ENCODE results near the gene ZNF197. TPM values are rescaled to one million over a fixed set of nuclear protein-coding genes. Genes with fewer than 3 reads are reported as not detected.
A peak's percentile ranks its signal among the peaks of the same experiment; 100 is the strongest.
"Not testable (repeated sequence)": the region's sequence is repeated elsewhere in the genome, so short reads cannot be mapped to it uniquely, and the experiment has no call there.

Gene ZNF197
- total RNA-seq, 2 donors from 2014 or later, result 7.9 to 8.4 TPM

DNA sequence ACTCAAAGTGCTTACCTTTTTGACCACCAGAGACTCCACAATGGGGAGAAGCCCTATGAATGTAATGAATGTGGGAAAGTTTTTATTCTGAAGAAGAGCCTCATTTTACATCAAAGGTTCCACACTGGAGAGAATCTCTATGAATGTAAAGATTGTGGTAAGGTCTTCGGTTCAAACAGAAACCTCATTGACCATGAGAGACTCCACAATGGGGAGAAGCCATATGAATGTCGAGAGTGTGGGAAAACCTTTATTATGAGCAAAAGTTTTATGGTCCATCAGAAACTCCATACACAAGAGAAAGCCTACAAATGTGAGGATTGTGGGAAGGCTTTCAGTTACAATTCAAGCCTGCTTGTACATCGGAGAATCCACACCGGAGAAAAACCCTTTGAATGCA is 18.2 kb downstream of the ZNF197 start:
- no peak overlapping the region for H3K27ac Mint-ChIP-seq
- no peaks in the 10 kb centered on the region for H3K27me3 Mint-ChIP-seq
- no peaks in the 10 kb centered on the region for H3K4me1 Mint-ChIP-seq
- H3K36me3 Mint-ChIP-seq (ENCODE audit: low read depth), result peaks cover 56% of the 10 kb centered on the region
- no peak overlapping the region for H3K4me3 Mint-ChIP-seq
- no peak for ATAC-seq (replicated peaks)
- peaks cover 19% of the 10 kb centered on the region for H3K9me3 Mint-ChIP-seq

DNA sequence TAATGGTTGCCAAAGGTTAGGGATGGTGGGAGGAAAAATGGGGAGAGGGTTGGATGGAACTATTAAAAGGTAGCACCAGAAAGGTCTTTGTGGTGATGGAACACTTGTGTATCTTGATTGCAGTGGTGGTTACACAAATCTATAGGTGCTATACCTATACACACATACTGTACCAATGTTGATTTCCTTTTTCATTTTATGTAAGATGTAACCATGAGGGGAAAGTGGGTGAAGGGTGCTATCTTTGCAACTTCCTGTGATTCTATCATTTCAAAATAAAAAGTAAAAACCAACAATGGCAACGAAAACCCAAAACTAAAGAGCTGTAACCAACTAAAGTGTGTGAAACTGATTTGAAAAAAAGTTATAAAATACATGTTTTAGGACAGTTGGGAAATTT is 22.9 kb downstream of the ZNF197 start:
- H3K4me1 Mint-ChIP-seq, result no peaks in the 10 kb centered on the region
- no peak overlapping the region for H3K27ac Mint-ChIP-seq
- no peak for ATAC-seq (replicated peaks)
- H3K27me3 Mint-ChIP-seq, result no peaks in the 10 kb centered on the region
- peaks cover 25% of the 10 kb centered on the region for H3K36me3 Mint-ChIP-seq (ENCODE audit: low read depth)
- H3K4me3 Mint-ChIP-seq, result peak overlapping the region; percentile 65
- H3K9me3 Mint-ChIP-seq, result peaks cover 4% of the 10 kb centered on the region

DNA sequence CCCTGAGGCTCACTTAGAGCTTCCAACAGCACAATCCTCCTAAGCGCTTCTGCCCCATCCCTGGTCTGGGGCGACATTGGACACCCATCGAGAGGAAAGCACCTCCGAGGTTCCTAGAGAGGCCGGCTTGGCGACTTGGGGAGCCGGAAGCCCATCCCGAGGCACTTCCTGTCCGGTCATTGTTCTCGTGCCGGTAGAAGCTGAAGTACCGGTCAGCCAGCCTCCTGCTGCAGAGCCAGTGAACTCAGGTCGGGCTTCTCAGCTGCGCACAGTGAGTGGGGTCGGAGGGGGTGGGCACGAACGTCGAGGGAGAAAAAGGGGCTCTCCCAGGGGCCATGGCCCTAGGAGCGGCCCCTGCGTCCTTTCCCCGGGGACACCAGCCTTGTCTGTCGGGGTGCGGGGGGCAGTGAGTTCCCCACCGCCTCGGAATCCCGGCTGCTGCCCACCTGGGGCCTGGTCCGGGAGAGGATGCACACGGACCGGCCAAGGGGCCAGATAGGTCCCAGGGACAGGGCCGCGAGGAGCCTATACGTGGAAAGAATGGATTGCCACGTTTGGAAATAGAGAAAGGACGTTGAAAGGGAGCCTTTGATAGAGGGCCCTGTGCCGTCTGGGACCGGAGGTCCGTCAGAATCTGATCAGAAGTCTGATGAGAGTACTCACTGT is 23.9 kb downstream of the ZNF197 start, which contains the start of gene ZNF35:
Gene ZNF35, plus strand, starts transcription at position 169 of the 666 bp plus-strand sequence. CDS start 2,336 bp downstream, outside the sequence.
- Mint-ChIP-seq H3K4me3 (peak within 1 kb of the TSS; percentile 65), H3K36me3 (ENCODE audit: low read depth) (peaks cover 26% of the 10 kb centered on the region), H3K27ac (peak within 1 kb of the TSS; percentile 1), H3K9me3 (peaks cover 8% of the 10 kb centered on the region), H3K4me1 (no peaks in the 10 kb centered on the region), H3K27me3 (no peaks in the 10 kb centered on the region)
- ATAC-seq (replicated peaks), result peak; percentile 73

DNA sequence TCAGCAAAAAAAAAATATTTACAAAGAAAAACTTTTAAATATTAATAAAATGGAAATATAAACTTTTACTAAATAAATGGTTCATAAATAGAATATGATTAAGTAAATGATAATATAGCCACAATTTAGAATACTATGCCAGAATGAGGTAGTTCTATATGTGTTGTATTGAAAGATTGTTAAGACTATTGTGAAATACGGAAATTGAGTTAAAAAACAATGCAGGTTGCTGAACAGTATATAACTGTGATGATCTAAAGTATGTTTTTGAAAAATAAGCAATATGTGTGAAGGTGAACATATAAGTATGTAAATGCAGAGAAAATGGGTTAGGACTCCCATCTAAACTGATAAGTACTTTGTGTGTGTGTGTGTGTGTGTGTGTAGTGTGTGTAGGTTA is 24.9 kb downstream of the ZNF197 start:
- no peak overlapping the region for H3K4me3 Mint-ChIP-seq
- H3K9me3 Mint-ChIP-seq, result peaks cover 15% of the 10 kb centered on the region
- peaks cover 34% of the 10 kb centered on the region for H3K36me3 Mint-ChIP-seq (ENCODE audit: low read depth)
- H3K27me3 Mint-ChIP-seq, result no peaks in the 10 kb centered on the region
- no peaks in the 10 kb centered on the region for H3K4me1 Mint-ChIP-seq
- no peak for ATAC-seq (replicated peaks)
- H3K27ac Mint-ChIP-seq, result no peak overlapping the region

DNA sequence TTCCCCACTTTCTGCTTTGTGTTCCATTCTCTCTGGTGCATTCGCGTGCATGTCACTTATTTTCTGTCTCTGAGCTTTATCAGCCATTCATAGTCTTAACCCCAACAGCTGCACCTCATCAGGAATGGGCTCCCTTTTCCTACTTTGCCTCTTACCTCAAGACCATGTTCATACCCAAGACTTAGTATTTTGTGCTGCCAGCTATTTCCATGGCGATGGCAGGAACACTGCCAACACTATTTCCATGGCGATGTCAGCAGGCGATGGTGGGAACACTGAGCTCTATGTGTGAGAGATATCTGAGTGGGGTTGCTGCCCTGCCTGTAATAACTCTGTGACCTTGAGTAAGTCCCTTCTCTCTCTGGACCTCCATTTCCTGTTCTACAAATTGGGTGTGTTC is 29.2 kb downstream of the ZNF197 start:
- Mint-ChIP-seq H3K4me3 (no peak overlapping the region), H3K27me3 (no peaks in the 10 kb centered on the region), H3K36me3 (ENCODE audit: low read depth) (peaks cover 70% of the 10 kb centered on the region), H3K9me3 (peaks cover 28% of the 10 kb centered on the region), H3K4me1 (no peaks in the 10 kb centered on the region), H3K27ac (no peak overlapping the region)
- no peak for ATAC-seq (replicated peaks)

DNA sequence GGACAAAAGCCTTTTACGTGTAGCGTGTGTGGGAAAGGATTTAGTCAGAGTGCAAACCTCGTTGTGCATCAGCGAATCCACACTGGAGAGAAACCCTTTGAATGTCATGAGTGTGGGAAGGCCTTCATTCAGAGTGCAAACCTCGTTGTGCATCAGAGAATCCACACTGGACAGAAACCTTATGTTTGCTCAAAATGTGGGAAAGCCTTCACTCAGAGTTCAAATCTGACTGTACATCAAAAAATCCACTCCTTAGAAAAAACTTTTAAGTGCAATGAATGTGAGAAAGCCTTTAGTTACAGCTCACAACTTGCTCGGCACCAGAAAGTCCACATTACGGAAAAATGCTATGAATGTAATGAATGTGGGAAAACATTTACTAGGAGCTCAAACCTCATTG is 34.2 kb downstream of the ZNF197 start:
- peaks cover 60% of the 10 kb centered on the region for H3K36me3 Mint-ChIP-seq (ENCODE audit: low read depth)
- no peaks in the 10 kb centered on the region for H3K4me1 Mint-ChIP-seq
- no peak for ATAC-seq (replicated peaks)
- no peak overlapping the region for H3K27ac Mint-ChIP-seq
- peaks cover 24% of the 10 kb centered on the region for H3K9me3 Mint-ChIP-seq
- no peaks in the 10 kb centered on the region for H3K27me3 Mint-ChIP-seq
- H3K4me3 Mint-ChIP-seq, result no peak overlapping the region

DNA sequence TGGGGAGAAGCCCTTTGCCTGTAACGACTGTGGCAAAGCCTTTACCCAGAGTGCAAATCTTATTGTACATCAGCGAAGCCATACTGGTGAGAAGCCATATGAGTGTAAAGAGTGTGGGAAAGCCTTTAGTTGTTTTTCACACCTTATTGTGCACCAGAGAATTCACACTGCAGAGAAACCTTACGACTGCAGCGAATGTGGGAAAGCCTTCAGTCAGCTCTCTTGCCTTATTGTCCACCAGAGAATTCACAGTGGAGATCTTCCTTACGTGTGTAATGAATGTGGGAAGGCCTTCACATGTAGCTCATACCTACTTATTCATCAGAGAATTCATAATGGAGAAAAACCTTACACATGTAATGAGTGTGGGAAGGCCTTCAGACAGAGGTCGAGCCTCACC is 34.6 kb downstream of the ZNF197 start:
- Mint-ChIP-seq H3K27me3 (no peaks in the 10 kb centered on the region), H3K9me3 (peaks cover 23% of the 10 kb centered on the region), H3K36me3 (ENCODE audit: low read depth) (peaks cover 55% of the 10 kb centered on the region), H3K4me1 (no peaks in the 10 kb centered on the region), H3K27ac (no peak overlapping the region), H3K4me3 (no peak overlapping the region)
- ATAC-seq (replicated peaks), result no peak

DNA sequence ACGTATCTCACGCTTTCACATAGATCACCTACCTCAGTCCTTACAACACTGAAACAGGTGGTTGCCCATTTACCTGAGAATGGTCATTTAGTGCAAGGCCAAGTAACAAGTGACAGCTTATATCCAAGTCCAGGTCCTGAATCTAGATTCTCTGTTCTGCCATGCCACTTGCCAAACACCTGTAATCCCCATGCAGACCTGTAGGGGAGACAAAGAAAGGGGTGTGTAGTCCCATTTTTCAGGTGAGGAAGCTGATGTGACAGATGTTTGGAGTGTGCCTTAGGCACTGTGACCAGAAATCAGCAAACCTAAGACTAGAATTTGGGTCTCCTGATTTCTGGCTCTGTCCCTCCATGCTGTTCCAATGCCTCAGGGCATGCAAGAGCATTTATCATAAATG is 36.4 kb downstream of the ZNF197 start:
- Mint-ChIP-seq H3K27ac (no peak overlapping the region), H3K36me3 (ENCODE audit: low read depth) (peaks cover 46% of the 10 kb centered on the region), H3K9me3 (peaks cover 30% of the 10 kb centered on the region), H3K4me3 (no peak overlapping the region), H3K4me1 (no peaks in the 10 kb centered on the region), H3K27me3 (peaks cover 6% of the 10 kb centered on the region)
- ATAC-seq (replicated peaks), result no peak

DNA sequence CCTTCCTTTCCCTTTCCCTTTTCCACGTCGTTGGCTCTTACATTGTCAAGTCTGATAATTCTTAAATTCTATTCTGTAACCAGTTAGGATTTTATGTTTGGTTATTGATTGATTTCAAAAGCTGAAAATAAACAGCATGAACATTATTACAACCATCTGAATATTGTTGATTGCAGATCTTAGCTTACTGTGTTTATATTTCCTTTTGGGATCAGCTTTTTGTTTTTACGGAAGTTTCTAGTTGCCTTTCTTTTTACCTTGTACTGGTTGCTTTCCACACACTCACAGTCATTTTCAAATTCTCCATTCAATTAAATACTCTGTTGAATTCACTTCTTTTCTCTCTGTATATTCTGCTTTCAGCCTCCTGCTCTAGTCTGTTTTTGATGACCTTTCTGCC is 40.3 kb downstream of the ZNF197 start:
- Mint-ChIP-seq H3K36me3 (ENCODE audit: low read depth) (peaks cover 7% of the 10 kb centered on the region), H3K27ac (no peak overlapping the region), H3K27me3 (peaks cover 6% of the 10 kb centered on the region), H3K4me3 (no peak overlapping the region), H3K9me3 (peaks cover 21% of the 10 kb centered on the region), H3K4me1 (no peaks in the 10 kb centered on the region)
- ATAC-seq (replicated peaks), result no peak

DNA sequence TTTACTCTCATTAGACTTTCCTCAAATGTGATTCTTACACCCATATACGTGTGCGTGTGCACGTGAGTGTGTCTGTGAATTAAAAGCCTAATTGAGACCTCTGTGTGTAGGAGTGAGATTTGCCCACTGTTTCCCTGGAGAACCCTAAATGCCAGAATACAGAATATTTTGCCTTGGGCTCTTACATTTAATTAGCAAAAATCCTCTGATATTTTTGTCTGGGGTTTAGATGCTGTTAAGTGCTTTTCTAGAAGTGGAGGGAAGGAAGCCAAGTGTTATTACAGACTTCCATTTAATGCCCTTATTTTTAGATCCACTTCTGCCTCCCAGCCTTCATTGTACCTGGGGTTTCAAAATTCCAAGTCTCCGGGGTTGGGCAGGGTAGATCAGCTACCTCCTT is 41.5 kb downstream of the ZNF197 start:
- H3K9me3 Mint-ChIP-seq, result peaks cover 21% of the 10 kb centered on the region
- no peak overlapping the region for H3K4me3 Mint-ChIP-seq
- ATAC-seq (replicated peaks), result no peak
- H3K4me1 Mint-ChIP-seq, result no peaks in the 10 kb centered on the region
- no peaks in the 10 kb centered on the region for H3K36me3 Mint-ChIP-seq (ENCODE audit: low read depth)
- H3K27ac Mint-ChIP-seq, result no peak overlapping the region
- H3K27me3 Mint-ChIP-seq, result peaks cover 6% of the 10 kb centered on the region

DNA sequence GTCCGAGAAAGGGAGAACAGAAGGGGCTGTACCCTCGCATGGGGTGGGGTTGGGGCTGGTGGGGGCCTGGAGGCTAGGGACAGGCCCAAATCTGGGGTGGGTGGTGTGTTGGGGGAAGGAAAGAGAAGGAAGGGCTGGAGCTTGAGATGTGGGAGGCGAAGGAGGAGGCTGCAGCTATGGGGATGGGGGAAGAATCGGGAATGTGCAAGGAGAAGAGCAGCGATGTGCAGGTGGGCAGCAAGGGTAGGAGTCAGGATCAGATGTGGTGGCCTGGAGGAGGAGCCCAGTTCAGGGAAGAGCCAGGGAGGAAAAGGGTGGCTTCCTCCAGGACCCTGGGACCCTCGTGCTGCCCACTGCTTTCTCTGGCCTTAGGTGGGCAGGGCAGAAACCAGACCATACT is 44.9 kb downstream of the ZNF197 start:
- ATAC-seq (replicated peaks), result no peak
- Mint-ChIP-seq H3K27ac (no peak overlapping the region), H3K4me1 (peaks cover 7% of the 10 kb centered on the region), H3K4me3 (no peak overlapping the region), H3K27me3 (peaks cover 12% of the 10 kb centered on the region), H3K36me3 (ENCODE audit: low read depth) (no peaks in the 10 kb centered on the region), H3K9me3 (peaks cover 30% of the 10 kb centered on the region)

DNA sequence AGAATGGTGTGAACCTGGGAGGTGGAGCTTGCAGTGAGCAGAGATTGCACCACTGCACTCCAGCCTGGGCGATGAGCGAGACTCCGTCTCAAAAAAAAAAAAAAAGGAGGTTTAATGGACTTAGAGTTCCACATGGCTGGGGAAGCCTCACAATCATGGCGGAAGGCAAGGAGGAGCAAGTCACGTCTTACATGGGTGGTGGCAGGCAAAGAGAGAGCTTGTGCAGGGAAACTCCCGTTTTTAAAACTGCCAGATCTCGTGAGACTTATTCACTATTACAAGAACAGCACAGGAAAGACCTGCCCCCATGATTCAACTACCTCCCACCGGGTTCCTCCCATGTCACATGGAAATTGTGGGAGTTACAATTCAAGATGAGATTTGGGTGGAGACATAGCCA is 48.6 kb downstream of the ZNF197 start:
- peaks cover 16% of the 10 kb centered on the region for H3K9me3 Mint-ChIP-seq
- H3K27ac Mint-ChIP-seq, result not testable (repeated sequence)

DNA sequence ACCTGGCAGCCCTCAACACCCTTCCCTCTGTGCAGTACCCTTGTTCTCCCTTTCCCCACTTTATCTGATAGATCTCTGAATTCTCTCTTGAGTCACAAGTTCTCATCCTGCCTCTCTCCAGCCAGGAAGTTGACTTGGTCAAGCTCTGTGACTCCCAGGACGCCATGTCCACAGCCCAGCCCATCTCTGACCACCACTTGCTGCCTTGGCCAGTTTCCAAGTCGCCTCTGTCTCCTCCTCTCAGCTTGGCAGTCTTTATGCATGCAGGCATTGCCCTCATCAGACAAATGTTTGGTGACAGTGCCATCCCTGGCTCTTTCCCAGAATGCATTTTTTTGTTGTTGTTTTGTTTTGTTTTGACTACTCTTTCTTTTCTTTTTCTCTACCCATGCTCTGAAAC is 49.4 kb downstream of the ZNF197 start:
- H3K4me3 Mint-ChIP-seq, result no peak overlapping the region
- H3K36me3 Mint-ChIP-seq (ENCODE audit: low read depth), result no peaks in the 10 kb centered on the region
- H3K4me1 Mint-ChIP-seq, result peaks cover 7% of the 10 kb centered on the region
- no peak for ATAC-seq (replicated peaks)
- peaks cover 16% of the 10 kb centered on the region for H3K9me3 Mint-ChIP-seq
- H3K27ac Mint-ChIP-seq, result no peak overlapping the region
- H3K27me3 Mint-ChIP-seq, result peaks cover 6% of the 10 kb centered on the region

More for the DNA sequence above, 48.6 kb downstream of the ZNF197 start:
- H3K4me1 Mint-ChIP-seq; H3K36me3 Mint-ChIP-seq (ENCODE audit: low read depth); H3K27me3 Mint-ChIP-seq; ATAC-seq (replicated peaks); H3K4me3 Mint-ChIP-seq: not testable (repeated sequence)

DNA sequence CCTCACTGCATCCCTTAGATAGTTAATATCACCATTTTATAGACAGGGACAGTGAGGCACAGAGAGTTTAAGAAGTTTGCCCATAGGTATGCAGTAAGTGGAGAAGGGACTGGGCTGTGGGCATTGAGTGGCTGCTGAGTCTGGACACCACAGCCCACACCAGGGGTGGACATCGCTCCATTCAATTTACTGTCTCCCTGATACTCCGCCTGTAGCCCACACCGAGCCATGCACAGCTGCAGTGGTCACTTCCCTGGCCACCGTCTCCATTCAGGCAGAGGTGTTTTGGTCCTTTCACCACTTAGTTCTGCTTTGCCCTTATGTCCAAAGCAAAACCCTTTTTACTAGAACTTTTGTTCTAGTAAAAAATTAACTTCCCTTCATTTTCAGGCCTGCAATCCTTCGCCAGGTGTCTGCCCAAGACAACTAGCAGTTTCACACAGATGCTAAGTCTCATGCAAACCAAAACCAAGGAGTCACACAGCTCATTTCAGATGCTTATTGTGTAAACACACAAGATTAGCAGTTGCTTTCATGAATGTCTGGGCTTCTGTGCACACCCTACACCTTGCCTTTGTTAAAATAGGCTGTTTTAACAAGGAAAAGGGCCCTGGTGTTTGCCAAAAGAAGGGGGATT is 53.8 kb downstream of the ZNF197 start:
- Mint-ChIP-seq H3K9me3 (peaks cover 12% of the 10 kb centered on the region), H3K4me3 (no peak overlapping the region), H3K27me3 (no peaks in the 10 kb centered on the region), H3K4me1 (no peaks in the 10 kb centered on the region), H3K27ac (no peak overlapping the region), H3K36me3 (ENCODE audit: low read depth) (no peaks in the 10 kb centered on the region)
- ATAC-seq (replicated peaks), result no peak

DNA sequence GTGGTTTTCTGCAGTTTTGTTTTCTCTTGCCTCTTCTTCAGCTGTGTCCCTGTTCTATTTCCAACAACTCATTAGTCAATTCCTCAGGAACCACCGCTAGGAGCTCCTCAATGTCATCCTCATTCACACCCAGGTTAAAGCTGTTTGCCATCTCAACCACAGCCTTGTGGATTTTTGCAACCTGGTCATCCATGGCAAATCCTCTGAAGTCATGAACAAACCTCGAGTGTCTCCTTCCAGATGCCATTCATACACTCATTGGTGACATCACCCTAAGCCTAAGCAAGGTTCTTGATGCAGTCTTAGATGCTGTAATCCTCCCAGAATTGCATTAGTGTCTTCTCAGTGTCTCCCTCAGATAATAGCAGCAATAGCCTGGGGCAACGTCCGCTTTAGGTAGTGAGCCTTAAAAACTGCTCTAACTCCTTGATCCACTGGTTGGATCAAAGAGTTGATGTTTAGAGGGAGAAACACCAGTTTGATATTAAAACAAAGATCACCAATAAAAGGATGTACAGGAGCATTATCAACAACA is 56.2 kb downstream of the ZNF197 start:
- H3K36me3 Mint-ChIP-seq (ENCODE audit: low read depth), result no peaks in the 10 kb centered on the region
- H3K4me3 Mint-ChIP-seq, result no peak overlapping the region
- ATAC-seq (replicated peaks), result no peak
- peaks cover 4% of the 10 kb centered on the region for H3K27me3 Mint-ChIP-seq
- H3K4me1 Mint-ChIP-seq, result peaks cover 4% of the 10 kb centered on the region
- H3K27ac Mint-ChIP-seq, result no peak overlapping the region
- H3K9me3 Mint-ChIP-seq, result peaks cover 9% of the 10 kb centered on the region

Data from activated T-helper 17 cell treated with anti-CD3 and anti-CD28 coated beads, Interleukin-2, amount 50 U/mL, for 72 hours (primary cell).